NB4 (cell line): ENCODE results near the gene TECTB.

Experiments used
- TF ChIP-seq, protein P1 (sequence below): IDR thresholded peaks from one replicate; pipeline ENCODE4 v1.5.1; 2012; ENCODE audit warnings: low read depth, low read length
- TF ChIP-seq, protein P2 (sequence below): IDR thresholded peaks from 2 replicates; pipeline ENCODE4 v1.6.1; 2011; ENCODE audit warnings: low read depth, low read length

DNA sequence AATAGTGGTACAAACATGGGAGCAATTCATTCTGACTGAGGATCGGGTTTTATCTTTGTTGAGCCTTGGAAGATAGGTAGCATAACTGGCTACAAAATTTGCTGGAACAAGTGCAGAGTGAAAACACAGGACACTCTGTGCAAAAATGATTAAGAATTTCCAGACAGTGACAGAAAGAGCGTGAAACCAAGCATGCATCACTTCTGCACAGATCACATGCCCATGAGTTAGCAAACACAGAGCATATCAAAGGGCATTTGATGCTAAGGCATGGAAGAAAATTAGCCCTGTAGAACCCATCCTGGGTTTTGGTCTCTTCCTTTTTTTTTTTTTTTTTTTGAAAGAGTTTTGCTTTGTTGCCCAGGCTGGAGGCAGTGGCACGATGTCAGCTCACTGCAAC, 28.3 kb downstream of the TECTB start:
- TF ChIP-seq, protein P1, sequence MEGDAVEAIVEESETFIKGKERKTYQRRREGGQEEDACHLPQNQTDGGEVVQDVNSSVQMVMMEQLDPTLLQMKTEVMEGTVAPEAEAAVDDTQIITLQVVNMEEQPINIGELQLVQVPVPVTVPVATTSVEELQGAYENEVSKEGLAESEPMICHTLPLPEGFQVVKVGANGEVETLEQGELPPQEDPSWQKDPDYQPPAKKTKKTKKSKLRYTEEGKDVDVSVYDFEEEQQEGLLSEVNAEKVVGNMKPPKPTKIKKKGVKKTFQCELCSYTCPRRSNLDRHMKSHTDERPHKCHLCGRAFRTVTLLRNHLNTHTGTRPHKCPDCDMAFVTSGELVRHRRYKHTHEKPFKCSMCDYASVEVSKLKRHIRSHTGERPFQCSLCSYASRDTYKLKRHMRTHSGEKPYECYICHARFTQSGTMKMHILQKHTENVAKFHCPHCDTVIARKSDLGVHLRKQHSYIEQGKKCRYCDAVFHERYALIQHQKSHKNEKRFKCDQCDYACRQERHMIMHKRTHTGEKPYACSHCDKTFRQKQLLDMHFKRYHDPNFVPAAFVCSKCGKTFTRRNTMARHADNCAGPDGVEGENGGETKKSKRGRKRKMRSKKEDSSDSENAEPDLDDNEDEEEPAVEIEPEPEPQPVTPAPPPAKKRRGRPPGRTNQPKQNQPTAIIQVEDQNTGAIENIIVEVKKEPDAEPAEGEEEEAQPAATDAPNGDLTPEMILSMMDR: no peak
- TF ChIP-seq, protein P2, sequence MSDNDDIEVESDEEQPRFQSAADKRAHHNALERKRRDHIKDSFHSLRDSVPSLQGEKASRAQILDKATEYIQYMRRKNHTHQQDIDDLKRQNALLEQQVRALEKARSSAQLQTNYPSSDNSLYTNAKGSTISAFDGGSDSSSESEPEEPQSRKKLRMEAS: no peak
